Measurements from ENCODE around the gene ELOVL7.
"Not testable (repeated sequence)": the region's sequence is repeated elsewhere in the genome, so short reads cannot be mapped to it uniquely, and the experiment has no call there.

Gene ELOVL7

GRCh38 chr5:60829490-60830266 is 14.4 kb downstream of the ELOVL7 start:
- no peak for DNase-seq

GRCh38 chr5:60827201-60827600 is 16.9 kb downstream of the ELOVL7 start:
- no peak for DNase-seq

DNA sequence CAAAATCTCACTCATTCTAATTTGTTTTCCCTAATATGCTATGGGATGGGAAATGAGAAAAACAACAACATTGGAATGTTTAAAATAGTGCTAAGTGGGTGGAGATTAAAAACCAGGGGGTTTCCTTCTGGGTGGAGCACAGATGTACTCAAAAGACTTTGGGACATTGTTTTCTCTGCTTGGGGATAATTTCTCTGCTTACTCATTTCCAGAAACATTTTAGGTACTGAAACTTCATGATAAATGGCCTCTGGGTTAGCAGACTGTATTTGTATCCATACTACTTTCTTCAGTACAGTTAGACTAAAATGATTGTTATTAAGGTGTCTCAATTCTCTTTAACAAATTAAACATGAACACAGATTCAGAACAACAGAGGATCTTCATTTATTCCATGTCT is 17.4 kb downstream of the ELOVL7 start:
- no peak for DNase-seq

GRCh38 chr5:60823574-60823973 is 20.5 kb downstream of the ELOVL7 start:
- DNase-seq, result no peak

- no peak for DNase-seq
These were observed 21.8 kb downstream of the ELOVL7 start for GRCh38 chr5:60822285-60822556.

DNA sequence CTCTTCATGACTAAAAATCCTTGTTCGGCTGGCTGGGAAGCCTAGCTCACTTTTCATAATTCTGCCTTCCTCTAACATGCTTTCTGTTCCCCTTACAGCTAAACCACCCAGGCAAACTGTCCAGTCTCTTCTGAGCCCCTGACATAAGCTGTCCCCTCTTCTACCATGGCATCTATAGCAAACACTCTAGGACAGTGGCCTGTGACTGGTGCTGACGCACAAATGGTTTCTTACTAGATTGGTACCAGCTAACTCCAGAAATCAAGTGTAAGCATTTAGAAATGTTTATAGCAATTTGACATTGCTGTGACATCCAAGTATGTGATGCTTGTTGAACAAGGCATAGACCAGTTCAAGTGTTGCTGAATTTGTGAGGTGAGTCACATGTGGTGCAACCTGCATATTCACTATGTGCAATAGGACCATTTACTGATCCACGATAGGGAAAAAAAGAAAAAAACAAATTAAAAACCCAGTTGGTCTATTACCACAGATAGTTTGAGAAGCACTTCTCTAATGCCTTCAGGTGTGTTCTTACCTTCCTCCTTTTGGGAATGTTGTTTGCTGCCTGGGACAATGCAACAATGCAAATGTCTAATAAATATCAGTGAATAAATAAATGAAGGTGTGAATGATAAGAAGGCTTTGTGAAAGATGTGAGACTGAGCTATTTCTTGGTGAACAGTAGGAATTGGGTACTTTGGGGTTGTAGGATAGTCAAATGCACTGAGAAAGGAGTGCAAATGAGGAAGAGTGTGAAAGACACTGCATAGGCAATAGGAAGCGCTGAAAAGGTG is 22.4 kb downstream of the ELOVL7 start:
- no peak for DNase-seq

DNA sequence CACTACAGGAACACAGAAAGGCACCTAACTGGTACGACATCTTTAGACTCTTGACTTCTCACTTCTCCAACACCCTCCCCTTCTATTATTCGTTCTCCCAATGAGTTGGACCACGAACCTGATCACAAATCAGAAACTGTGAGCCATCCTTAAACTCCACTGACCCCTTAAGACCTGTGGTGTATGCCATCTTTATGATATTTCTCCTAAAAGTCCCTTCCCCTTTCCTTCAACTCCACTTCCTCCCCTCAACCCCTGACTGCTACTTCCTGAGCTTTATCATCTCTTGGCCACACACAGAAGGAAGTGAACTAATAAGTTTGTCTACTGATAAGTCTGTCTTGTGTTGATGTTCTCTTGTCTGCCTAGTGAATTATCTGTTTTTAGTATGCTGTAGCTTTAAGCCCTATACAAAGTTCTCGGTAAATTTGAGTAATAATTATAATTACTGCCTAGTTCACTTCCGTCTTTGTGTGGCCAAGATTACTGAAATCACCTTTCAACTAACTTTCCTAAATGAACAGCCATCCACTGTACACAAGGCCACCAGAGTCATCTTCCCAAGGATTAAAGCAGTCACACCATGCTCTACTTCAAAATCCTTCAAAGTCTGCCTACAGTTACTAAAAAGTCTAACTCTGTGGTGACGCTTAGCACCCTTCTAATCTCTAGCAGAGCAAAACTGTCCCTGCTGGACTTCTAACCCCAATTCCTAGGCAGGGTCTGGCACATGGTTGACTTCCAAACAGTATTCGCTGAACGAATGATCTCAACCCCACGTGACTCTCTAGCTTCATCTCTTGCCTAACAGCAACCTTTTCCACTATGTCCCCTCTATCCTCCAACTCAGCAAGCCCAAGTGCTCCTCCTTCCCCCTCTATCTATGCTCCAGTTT is 23.2 kb downstream of the ELOVL7 start:
- DNase-seq, result no peak

GRCh38 chr5:60816138-60816537 is 27.9 kb downstream of the ELOVL7 start:
- DNase-seq, result not testable (repeated sequence)

DNA sequence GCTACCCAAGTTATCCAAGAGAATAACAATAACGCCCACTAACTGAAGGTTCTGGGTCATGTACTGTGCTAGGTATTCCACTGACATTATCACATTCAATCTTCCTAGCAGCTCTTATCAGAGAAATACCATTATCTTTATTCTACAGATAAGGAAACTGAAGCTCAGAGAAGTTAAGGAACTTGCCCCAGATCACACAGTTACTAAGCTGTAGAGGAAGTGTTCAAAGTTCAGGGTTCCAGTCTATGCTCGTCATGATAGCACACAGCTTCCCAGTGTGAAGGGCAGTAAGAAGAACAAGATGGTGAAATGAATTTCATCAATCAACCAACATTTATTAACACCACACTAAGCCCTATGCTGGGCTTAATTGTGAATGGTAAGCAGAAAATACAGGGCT is 29.6 kb downstream of the ELOVL7 start:
- no peak for DNase-seq

GRCh38 chr5:60812426-60812825 is 31.6 kb downstream of the ELOVL7 start:
- DNase-seq, result no peak

- no peak for DNase-seq
These were observed 33.0 kb downstream of the ELOVL7 start for GRCh38 chr5:60811105-60811504.

DNA sequence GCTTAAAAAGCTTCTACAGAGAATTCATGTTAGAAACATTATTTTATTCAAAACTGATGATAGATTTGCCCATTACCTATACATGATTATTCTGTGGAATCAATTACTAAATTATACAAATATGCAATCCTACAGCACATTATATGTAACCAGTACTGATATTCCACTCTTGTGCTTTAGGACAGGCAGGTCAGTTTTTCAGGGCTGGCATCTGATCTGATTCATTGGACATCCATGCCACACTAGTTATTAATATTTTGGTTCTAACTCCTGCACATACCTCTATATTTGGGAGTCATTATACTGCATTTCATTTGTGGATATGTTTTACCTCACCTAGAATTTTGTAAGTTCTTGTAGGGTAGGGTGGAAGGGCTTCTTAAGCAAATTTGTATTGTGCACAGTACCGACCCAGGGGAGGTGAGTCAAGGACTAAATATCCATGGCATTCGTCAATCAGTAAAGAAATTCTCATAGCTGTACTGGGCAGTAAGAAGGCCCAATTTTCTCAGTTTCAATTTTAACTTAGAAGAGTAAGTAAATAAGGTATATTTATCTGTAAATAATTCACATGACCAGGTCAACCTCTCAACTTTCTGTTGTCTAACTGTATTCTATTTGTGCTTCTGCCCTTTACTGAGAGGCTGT is 33.5 kb downstream of the ELOVL7 start:
- DNase-seq, result no peak

DNA sequence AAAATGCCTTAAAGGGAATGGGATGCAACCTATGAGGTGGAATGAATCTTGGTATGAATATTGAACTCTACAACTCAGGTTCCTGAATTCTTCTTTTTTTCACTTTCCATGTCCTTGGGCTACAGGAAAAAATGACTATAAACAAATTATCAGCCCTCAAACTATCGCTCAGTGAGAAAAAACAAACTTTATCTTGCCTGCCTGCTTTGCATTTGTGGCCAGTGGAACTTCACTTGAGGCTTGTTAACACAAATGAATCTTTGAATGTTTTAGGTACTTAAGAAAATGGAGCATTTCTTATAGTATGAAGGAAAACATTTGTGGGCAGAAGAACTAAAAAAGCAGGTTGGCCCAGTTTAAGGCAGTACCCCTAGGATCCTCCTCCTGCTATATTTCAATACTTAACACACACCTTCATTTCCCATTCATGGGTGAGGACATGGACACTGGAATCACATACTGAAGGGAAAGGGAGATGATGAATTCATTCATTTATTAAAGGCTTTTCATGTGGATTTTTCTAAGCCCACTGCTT is 34.1 kb downstream of the ELOVL7 start:
- no peak for DNase-seq

DNA sequence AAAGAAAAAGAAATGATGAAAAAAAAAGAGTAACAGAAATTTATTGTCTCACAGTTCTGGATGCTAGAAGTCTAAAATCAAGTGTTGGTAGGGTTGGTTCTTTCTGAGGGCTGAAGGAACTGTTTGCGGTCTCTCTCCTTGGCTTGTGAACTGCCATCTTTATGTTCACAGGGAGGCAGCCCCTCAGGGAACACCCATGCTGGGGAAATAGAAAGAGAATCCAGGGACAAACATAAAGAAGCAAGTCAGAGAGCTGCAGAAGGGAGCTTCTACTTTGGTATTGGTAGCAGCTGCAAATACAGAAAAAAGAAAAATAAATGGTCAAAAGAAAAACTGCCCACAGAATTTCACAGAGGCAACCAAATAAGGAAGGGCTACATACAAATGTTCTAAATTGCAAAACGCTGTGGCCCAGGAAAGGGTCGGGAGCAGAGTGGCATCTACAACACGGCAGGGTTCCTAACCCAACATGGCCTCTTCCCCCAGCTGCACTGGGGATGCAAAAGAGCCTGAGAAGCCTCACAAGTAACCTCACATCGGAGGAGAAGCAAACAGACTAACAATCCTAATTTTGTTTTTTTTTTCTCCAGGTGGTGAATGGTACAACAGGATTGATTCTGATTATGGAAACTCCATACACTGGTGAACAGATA is 37.4 kb downstream of the ELOVL7 start:
- DNase-seq, result no peak

DNA sequence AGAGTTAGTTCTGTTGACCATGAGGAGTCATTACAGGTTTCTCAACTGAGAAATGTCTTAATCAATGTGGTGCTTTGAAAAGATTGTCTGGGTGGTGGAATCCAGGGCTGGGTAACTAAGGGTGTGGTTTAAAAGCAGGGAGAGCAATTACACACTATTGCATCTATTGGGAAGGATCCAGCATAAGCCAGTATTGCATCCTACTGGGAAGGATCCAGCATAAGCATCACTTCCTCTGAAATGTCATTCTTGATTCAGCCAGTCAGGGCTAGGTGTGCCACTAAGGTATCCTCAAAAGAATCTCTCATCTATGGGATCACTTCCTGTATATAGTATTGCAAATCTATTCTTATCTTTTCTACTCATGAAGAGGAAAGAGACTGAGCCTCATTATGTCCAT is 38.6 kb downstream of the ELOVL7 start:
- no peak for DNase-seq

DNA sequence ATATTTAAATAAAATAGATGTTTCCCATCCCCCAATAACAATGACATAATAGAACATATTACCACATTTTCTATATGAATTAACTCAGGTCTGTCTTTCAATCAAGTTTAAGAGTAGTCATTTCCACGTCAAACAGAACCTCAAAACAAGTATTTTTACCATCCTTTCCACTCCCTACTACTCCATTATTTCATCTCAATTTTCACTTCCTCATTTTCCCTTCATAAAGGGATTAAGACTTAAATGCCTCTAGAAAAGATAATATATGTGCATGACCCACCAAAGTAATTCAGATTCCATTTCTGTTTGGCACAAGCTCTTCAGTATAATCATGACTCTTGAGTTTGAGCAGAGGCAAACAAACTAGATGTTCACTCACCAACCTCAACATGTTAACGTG is 40.4 kb downstream of the ELOVL7 start:
- DNase-seq, result no peak

- DNase-seq, result no peak
These were observed 41.1 kb downstream of the ELOVL7 start for GRCh38 chr5:60802986-60803385.

DNA sequence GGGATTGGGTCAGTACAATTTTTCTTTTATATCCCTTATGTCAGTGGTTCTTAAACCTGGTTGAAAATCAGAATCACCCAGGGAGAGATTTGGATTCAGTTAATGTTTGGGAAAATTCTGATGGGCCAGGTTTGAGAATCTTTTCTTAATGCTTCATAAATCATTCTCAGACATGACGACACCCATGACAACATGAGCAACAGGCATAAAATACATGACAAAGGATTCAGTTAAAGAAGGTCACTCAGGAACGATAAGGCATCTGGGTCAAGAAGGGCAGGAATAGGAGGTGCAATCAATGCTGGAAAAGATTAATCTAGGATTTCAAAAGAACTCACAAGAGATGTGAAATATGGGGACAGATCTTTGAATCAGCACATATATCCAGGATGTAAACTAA is 41.8 kb downstream of the ELOVL7 start:
- no peak for DNase-seq

GRCh38 chr5:60797482-60798153 is 46.5 kb downstream of the ELOVL7 start:
- no peak for DNase-seq

DNA sequence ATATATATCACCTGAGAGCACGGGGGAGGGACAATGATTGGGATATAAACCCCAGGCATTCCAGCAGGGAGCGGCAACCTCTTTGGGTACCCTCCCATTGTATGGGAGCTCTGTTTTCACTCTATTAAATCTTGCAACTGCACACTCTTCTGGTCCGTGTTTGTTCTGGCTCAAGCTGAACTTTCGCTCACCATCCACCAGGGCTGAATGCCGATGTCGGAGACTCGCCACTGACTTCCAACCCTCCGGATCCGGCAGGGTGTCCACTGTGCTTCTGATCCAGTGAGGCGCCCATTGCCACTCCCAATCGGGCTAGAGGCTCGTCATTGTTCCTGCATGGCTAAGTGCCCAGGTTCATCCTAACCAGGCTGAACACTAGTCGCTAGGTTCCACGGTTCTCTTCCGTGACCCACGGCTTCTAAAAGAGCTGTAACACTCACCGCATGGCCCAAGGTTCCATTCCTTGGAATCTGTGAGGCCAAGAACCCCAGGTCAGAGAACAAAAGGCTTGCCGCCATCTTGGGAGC is 48.6 kb downstream of the ELOVL7 start:
- DNase-seq, result not testable (repeated sequence)

- DNase-seq, result no peak
These were observed 49.4 kb downstream of the ELOVL7 start for GRCh38 chr5:60794691-60795090.
